DMS79 (cell line): ENCODE measurements around the gene ZNF273.
A peak's percentile ranks its signal among the peaks of the same experiment; 100 is the strongest.
"Not testable (repeated sequence)": the region's sequence is repeated elsewhere in the genome, so short reads cannot be mapped to it uniquely, and the experiment has no call there.

Source experiments
- DNase-seq: peaks from one replicate; lab custom pipeline; 2025; lab: John Stamatoyannopoulos, UW

Gene ZNF273

DNA sequence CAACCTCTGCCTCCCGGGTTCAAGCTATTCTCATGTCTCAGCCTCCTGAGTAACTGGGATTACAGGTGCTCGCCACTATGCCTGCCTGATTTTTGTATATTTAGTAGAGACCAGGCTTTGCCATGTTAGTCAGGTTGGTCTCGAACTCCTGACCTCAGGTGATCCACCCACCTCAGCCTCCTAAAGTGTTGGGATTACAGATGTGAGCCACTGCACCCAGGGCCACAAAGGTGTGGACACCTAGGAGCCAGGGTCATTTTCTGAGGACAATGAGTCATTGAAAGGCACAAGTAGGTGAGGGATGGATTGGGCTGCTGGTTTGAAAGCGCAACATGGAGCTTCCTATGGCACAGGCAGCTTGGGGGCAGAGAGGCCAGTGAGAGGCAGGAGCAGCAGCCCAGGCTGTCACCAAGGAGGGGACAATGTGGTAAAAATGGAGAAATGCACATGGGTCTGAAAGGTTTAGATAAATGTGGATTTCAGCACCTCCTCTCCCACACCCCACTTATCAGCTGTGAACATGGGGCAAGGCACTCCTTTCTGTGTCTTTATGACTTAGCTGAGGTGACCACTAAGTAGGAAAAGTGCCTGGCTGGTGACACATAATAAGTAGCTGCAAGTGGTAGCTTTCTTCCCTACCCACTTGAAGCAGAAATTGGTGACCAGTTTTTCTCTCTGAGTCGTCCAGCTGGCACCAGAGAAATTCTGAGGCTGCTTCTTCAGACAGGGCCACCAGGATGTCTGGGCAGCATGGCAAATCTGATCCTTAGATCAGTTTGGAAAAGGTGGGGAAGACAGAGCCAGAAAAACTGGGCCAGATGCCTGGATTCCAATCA, 41.8 kb downstream of the ZNF273 start:
- DNase-seq = not testable (repeated sequence)

DNA sequence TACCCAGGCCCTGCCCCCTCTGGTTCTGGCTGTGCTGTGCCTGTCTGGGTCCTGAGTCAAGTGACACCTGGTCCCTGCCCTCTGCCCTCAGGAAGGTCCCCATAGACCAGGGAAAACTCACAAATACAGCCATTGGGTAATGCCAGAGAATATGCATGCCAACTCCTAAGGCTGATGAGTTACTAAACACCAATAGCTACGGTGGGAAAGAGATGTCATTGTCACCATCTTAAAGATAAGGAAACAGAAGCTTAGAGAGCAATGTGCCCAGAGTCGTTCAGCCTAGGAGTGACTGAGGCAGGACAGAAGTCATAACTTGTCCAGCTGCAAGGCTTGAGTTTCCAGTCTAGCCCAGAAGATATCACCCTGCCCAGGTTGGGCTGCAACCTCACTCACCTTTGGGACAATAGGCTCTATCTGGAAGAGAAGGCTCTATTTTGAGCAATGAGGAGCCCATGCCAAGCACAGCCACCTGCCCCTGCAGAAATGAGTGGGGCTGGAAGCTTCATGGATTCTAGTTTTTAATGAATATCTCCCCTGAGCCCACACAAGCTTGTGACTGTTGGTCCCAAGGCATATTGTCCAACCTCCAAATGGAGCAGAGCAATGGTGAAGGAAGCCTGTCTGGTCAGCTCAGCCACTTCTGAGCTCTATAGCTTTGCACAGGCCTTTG, 42.6 kb downstream of the ZNF273 start:
- no peak for DNase-seq

DNA sequence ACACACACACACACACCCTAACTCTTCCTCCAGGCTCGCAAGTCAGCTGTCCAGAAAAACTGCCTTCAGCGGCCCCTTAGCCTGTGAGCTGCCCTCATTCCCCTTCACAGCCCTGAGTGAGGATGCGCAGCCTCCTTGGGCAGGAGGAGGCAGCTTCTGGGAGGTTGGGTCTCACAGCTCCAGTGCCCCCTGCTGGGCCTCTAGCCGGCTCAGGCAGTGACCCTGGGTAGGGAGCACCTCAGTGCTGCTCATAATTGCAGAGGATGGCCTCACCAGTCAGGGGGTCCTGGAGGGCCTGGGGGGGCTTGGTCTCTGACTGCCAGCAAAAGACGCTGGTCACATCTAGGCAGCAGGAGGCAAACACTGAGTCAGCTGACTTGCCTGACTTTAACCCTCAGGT, 43.7 kb downstream of the ZNF273 start:
- peak; percentile 3 for DNase-seq

- no peak for DNase-seq
These were observed 44.4 kb downstream of the ZNF273 start for GRCh38 chr7:64947252-64948000.

GRCh38 chr7:64948774-64949173, 45.7 kb downstream of the ZNF273 start:
- DNase-seq = not testable (repeated sequence)

GRCh38 chr7:64950673-64951072, 47.6 kb downstream of the ZNF273 start:
- DNase-seq = not testable (repeated sequence)

DNA sequence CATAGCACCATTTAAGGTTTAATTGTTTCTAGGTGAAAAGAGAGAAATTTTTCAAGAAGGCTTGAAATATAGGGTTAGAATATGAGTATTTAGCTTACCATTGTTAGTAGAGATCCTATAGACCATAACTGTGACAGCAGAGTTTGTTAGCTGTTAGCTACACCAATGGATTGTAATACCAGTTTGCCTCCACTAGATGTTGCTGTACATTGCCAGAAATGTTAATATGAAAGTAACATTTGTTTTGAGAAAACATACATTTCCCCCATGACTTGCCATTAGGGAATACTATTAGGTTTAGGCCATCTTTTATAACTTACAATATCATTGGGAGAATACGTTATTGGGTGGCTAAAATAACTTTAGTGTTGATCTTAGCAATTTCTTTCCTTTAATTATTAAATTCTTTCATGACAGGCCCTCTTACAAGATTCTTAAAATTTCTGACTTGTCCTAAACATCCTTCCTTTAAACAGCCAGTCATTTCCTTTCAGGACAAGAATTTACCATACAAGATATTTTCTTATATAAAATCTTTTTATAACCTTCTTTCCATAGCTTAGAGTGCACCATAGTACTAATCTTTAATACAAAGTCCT, 48.3 kb downstream of the ZNF273 start:
- peak; percentile 20 for DNase-seq

DNA sequence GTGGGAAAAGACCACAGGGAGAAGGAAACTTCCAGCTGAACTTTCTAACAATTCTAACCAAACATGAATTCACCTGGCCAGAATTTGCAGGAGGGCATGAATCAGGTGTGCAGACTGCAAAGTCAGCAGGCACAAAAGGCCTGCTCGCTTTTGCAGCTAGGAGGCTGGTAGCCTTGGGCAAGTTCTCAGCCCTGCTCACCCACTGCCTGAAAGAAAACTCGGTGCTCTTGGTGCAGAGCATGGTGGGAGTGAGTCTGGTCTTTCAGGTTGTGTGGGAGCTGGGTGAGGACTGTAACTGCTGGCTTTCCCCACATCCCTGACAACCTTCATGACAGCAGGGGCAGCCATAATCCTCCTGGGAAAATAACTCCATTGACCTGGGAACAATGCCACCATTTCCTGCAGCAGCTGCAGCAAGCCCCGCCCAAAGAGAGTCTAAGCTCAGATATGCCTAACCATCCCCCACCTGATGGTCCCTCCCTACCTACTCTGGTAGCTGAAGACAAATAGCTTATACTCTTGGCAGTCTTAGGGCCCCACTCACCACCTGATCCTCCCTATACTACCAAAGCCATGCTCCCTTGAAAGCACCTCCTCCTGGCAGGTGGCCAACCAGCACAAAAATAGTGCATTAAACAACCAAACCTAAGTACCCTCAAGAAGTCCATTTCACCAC, 56.1 kb downstream of the ZNF273 start:
- peak; percentile 85 for DNase-seq

GRCh38 chr7:64965594-64965993, 62.5 kb downstream of the ZNF273 start:
- DNase-seq = no peak

DNA sequence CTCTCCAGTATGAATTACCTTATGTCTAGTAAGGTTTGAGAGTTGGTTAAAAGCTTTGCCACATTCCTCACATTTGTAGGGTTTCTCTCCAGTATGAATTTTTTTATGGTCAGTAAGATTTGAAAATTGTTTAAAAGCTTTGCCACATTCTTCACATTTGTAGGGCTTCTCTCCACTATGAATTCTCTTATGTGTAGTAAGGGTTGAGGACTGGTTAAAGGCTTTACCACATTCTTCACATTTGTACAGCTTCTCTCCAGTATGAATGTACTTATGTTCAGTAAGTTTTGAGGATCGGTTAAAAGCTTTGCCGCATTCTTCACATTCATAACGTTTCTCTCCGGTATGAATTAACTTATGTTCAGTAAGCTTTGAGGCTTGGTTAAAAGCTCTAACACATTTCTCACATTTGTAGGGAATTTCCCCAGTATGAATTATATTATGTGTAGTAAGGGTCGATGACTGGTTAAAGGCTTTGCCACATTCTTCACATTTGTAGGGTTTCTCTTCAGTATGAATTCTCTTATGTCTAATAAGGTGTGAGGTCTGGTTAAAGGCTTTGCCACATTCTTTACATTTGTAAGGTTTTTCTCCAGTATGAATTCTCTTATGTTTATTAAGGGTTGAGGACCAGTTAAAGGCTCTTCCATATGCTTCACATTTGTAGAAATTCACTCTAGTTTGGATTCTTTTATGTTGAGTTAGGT, 75.6 kb downstream of the ZNF273 start:
- DNase-seq = no peak
